HEK293 (cell line): ENCODE data around the gene RELB.

Experiments used
- GLI4 ChIP-seq: fragments of 450-650 bp; formaldehyde crosslinking; IDR thresholded peaks from 2 replicates; pipeline ENCODE4 v1.5.1; 2016; ENCODE audit warnings: missing biosample characterization, missing genetic modification characterization
- SP2 ChIP-seq: fragments of 450-650 bp; formaldehyde crosslinking; IDR thresholded peaks from 2 replicates; pipeline ENCODE4 v1.5.1; 2016; ENCODE audit warnings: missing biosample characterization, missing genetic modification characterization
- ZFP69B ChIP-seq: fragments of 450-650 bp; formaldehyde crosslinking; IDR thresholded peaks from 2 replicates; pipeline ENCODE4 v1.5.1; 2016; ENCODE audit warnings: missing biosample characterization, missing genetic modification characterization
- ZNF138 ChIP-seq: fragments of 450-650 bp; formaldehyde crosslinking; IDR thresholded peaks from 2 replicates; pipeline ENCODE4 v1.5.1; 2016; ENCODE audit warnings: missing biosample characterization, missing genetic modification characterization, borderline replicate concordance
- ZNF350 ChIP-seq: fragments of 450-650 bp; formaldehyde crosslinking; IDR thresholded peaks from 2 replicates; pipeline ENCODE4 v1.5.0; 2017; ENCODE audit warnings: missing biosample characterization, mild to moderate bottlenecking, missing genetic modification characterization
- ZNF629 ChIP-seq: fragments of 450-650 bp; formaldehyde crosslinking; IDR thresholded peaks from 2 replicates; pipeline ENCODE4 v1.5.1; 2017; ENCODE audit warnings: missing biosample characterization, missing genetic modification characterization
- TF ChIP-seq, protein P1 (sequence below): fragments of 450-650 bp; formaldehyde crosslinking; IDR thresholded peaks from 2 replicates; pipeline ENCODE4 v1.5.1; 2016; ENCODE audit warnings: missing biosample characterization, missing genetic modification characterization
- TF ChIP-seq, protein P2 (sequence below): fragments of 450-650 bp; formaldehyde crosslinking; IDR thresholded peaks from 2 replicates; pipeline ENCODE4 v1.5.1; 2016; ENCODE audit warnings: missing biosample characterization, missing genetic modification characterization, low read depth
- TF ChIP-seq, protein P3 (sequence below): fragments of 450-650 bp; formaldehyde crosslinking; conservative IDR thresholded peaks from 2 replicates; pipeline ENCODE4 v1.5.1; 2016; ENCODE audit warnings: low read depth, missing biosample characterization, missing genetic modification characterization

DNA sequence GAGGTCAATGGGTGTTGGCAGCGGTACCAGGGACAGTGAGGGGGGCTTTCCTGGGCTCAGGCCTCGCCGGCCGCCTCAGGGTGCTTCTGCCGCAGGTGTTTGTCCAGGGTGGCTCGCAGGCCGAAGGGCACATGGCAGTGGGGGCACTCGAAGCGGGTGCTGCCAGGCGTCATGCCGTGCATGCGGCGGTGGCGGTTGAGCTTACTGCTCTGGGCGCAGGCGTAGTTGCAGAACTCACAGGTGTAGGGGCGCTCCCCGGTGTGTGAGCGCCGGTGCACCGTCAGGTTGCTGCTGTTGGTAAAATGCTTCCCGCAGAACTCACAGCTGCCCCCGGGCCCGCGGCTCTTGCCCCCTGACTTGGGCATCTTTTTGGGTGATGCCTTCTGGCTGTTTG lies 70.3 kb downstream of the RELB start:
- TF ChIP-seq, protein P1, sequence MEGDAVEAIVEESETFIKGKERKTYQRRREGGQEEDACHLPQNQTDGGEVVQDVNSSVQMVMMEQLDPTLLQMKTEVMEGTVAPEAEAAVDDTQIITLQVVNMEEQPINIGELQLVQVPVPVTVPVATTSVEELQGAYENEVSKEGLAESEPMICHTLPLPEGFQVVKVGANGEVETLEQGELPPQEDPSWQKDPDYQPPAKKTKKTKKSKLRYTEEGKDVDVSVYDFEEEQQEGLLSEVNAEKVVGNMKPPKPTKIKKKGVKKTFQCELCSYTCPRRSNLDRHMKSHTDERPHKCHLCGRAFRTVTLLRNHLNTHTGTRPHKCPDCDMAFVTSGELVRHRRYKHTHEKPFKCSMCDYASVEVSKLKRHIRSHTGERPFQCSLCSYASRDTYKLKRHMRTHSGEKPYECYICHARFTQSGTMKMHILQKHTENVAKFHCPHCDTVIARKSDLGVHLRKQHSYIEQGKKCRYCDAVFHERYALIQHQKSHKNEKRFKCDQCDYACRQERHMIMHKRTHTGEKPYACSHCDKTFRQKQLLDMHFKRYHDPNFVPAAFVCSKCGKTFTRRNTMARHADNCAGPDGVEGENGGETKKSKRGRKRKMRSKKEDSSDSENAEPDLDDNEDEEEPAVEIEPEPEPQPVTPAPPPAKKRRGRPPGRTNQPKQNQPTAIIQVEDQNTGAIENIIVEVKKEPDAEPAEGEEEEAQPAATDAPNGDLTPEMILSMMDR (tag by site-specific recombination): no peak
- TF ChIP-seq GLI4 (tag by site-specific recombination): no peak
- no peak for TF ChIP-seq ZNF350 (tag by site-specific recombination)
- TF ChIP-seq ZNF138 (tag by site-specific recombination): no peak
- TF ChIP-seq, protein P2, sequence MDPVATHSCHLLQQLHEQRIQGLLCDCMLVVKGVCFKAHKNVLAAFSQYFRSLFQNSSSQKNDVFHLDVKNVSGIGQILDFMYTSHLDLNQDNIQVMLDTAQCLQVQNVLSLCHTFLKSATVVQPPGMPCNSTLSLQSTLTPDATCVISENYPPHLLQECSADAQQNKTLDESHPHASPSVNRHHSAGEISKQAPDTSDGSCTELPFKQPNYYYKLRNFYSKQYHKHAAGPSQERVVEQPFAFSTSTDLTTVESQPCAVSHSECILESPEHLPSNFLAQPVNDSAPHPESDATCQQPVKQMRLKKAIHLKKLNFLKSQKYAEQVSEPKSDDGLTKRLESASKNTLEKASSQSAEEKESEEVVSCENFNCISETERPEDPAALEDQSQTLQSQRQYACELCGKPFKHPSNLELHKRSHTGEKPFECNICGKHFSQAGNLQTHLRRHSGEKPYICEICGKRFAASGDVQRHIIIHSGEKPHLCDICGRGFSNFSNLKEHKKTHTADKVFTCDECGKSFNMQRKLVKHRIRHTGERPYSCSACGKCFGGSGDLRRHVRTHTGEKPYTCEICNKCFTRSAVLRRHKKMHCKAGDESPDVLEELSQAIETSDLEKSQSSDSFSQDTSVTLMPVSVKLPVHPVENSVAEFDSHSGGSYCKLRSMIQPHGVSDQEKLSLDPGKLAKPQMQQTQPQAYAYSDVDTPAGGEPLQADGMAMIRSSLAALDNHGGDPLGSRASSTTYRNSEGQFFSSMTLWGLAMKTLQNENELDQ (tag by site-specific recombination): no peak
- TF ChIP-seq ZFP69B (tag by site-specific recombination): no peak
- TF ChIP-seq, protein P3, sequence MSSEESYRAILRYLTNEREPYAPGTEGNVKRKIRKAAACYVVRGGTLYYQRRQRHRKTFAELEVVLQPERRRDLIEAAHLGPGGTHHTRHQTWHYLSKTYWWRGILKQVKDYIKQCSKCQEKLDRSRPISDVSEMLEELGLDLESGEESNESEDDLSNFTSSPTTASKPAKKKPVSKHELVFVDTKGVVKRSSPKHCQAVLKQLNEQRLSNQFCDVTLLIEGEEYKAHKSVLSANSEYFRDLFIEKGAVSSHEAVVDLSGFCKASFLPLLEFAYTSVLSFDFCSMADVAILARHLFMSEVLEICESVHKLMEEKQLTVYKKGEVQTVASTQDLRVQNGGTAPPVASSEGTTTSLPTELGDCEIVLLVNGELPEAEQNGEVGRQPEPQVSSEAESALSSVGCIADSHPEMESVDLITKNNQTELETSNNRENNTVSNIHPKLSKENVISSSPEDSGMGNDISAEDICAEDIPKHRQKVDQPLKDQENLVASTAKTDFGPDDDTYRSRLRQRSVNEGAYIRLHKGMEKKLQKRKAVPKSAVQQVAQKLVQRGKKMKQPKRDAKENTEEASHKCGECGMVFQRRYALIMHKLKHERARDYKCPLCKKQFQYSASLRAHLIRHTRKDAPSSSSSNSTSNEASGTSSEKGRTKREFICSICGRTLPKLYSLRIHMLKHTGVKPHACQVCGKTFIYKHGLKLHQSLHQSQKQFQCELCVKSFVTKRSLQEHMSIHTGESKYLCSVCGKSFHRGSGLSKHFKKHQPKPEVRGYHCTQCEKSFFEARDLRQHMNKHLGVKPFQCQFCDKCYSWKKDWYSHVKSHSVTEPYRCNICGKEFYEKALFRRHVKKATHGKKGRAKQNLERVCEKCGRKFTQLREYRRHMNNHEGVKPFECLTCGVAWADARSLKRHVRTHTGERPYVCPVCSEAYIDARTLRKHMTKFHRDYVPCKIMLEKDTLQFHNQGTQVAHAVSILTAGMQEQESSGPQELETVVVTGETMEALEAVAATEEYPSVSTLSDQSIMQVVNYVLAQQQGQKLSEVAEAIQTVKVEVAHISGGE: no peak
- no peak for TF ChIP-seq SP2 (tag by site-specific recombination)
- TF ChIP-seq ZNF629 (tag by site-specific recombination): no peak
